Testis (tissue), 3 donors: ENCODE measurements around the gene MED25. TPM values are rescaled to one million over a fixed set of nuclear protein-coding genes. Genes with fewer than 3 reads are reported as not detected.

Source experiments
- DNase-seq: peaks from one replicate; pipeline ENCODE4 v3.0.0-alpha.2; 2019
- H3K27ac ChIP-seq, 2 donors: fragments of 200-600 bp; sonication (generic); one replicate each; pipeline ENCODE4 v1.5.1; 2019
- H3K27me3 ChIP-seq: fragments of 200-600 bp; sonication (generic); one replicate; pipeline ENCODE4 v1.5.1; 2019
- H3K36me3 ChIP-seq: fragments of 200-600 bp; sonication (generic); one replicate; pipeline ENCODE4 v1.5.1; 2017; ENCODE audit warnings: low read depth; ENCODE audit errors: missing control alignments
- H3K4me1 ChIP-seq: fragments of 200-600 bp; sonication (generic); one replicate; pipeline ENCODE4 v1.5.1; 2019
- H3K4me3 ChIP-seq, 2 donors: fragments of 200-600 bp; sonication (generic); one replicate each; pipeline ENCODE4 v1.5.1; 2017 to 2019
- H3K9me3 ChIP-seq: fragments of 200-600 bp; sonication (generic); one replicate; pipeline ENCODE4 v1.5.1; 2017
- POLR2A ChIP-seq: fragments of 450-650 bp; IDR thresholded peaks from one replicate; pipeline ENCODE4 v1.6.1; 2017; ENCODE audit warnings: antibody characterized with exemption, mild to moderate bottlenecking, moderate library complexity
- whole genome bisulfite sequencing, 2 donors: methylation state at CpG; one replicate each; pipeline ENCODE4 v1.1.5; 2018; 5-methylcytosine and 5-hydroxymethylcytosine counted together
- intact Hi-C: fragments of 100-400 bp; cut with DNase I; formaldehyde crosslinking; loops from one replicate; pipeline ENCODE4 v1.15.1; 2023; ENCODE audit warnings: low total_unique reads
- polyA plus RNA-seq: library from polyadenylated mRNA; stranded (reverse); fragments of 350-450 nt; fragmentation: Illumina TruSeq; extraction: RNeasy Lipid Tissue Mini Kit (QIAGEN cat#74804); gene quantifications from one replicate; pipeline ENCODE4 v1.2.3, GENCODE V29; 2014; ENCODE audit warnings: low read depth, low replicate concordance; ENCODE audit not compliant: insufficient read depth
- total RNA-seq, 2 donors: library from RNA; depleted of rRNA; stranded (reverse); fragments of >200 nt; gene quantifications; one replicate each; pipeline ENCODE4 v1.2.3, GENCODE V29; 2016
- TF ChIP-seq, protein P1 (sequence below), 3 experiments: fragments of 450-650 bp in 2 of 3; fragments of 200-600 bp in 1 of 3; sonication (generic) in 1 of 3; IDR thresholded peaks; one replicate each; pipeline ENCODE4 v1.5.1; 2016 to 2019; ENCODE audit warnings: antibody characterized with exemption in 3 of 3, mild to moderate bottlenecking in 2 of 3, moderate library complexity in 1 of 3

MED25 gene
- total and polyA plus RNA-seq, 3 donors from 2014 or later: 156 to 246 (median 244) TPM

DNA sequence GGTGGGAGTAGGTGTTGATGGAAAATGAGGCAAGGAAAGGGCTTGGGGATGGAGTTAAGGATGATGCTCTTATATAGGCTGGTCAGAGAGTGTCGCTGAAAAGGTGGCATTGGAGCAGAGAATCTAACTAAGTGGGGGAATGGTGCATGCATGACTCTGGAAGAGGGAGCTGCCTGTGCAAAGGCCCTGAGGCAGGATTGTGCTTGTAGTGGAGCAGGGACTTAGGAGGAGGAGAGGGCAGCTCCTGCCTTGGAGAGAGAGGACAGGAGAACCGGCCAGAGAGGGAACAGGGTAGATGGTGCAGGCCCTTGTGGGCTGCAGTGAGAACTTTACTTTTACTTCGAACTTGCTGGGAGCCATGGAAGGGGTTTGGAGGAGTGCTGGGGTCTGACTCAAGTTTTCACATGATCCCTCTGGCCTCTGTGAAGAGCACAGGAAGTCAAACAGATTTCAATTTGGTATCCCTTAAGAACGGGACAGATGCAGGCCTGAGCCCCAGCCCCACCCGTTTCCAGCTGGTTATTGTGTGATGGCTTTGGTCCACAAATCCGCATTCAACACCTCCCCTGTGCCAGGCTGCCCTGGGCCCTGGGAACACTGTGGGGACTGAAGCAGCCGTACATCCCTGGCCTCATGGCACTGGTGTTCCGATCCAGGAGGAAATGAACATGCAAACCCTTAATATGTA, 44.3 kb upstream of the MED25 start:
- H3K36me3 ChIP-seq: no peaks in the 10 kb centered on the region
- TF ChIP-seq POLR2A: no peak
- TF ChIP-seq, protein P1, sequence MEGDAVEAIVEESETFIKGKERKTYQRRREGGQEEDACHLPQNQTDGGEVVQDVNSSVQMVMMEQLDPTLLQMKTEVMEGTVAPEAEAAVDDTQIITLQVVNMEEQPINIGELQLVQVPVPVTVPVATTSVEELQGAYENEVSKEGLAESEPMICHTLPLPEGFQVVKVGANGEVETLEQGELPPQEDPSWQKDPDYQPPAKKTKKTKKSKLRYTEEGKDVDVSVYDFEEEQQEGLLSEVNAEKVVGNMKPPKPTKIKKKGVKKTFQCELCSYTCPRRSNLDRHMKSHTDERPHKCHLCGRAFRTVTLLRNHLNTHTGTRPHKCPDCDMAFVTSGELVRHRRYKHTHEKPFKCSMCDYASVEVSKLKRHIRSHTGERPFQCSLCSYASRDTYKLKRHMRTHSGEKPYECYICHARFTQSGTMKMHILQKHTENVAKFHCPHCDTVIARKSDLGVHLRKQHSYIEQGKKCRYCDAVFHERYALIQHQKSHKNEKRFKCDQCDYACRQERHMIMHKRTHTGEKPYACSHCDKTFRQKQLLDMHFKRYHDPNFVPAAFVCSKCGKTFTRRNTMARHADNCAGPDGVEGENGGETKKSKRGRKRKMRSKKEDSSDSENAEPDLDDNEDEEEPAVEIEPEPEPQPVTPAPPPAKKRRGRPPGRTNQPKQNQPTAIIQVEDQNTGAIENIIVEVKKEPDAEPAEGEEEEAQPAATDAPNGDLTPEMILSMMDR (IDR thresholded peaks at IDR 0.05): no peak
- H3K9me3 ChIP-seq: no peaks in the 10 kb centered on the region
- H3K27me3 ChIP-seq: no peaks in the 10 kb centered on the region
- peaks cover 26% of the 10 kb centered on the region for H3K4me1 ChIP-seq
- H3K4me3 ChIP-seq: no peak overlapping the region
- WGBS, 2 donors: 64 to 68% methylated on average over 8 of the region's 8 CpGs
- DNase-seq: no peak
- intact Hi-C loops: no loop called here
- H3K27ac ChIP-seq: no peak overlapping the region

DNA sequence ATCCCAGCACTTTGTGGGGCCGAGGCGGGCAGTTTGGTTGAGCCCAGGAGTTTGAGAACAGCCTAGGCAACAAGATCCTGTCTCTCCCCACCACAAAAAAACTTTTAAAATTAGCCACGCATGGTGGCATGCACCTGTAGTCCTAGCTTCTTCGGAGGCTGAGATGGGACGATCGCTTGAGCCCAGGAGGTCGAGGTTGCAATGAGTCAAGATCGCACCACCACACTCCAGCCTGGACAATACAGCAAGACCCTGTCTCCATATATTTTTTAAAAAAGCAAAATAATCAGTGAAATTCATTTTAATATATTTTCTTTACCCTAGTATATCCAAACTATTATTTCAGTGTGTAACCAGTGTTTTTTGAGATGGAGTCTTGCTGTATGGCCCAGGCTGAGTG, 43.1 kb upstream of the MED25 start:
- TF ChIP-seq, protein P1 (IDR thresholded peaks at IDR 0.05): no peak
- TF ChIP-seq POLR2A: no peak
- Histone ChIP-seq H3K27me3 (no peaks in the 10 kb centered on the region), H3K27ac (no peak overlapping the region), H3K9me3 (no peaks in the 10 kb centered on the region), H3K4me1 (peaks cover 14% of the 10 kb centered on the region), H3K36me3 (no peaks in the 10 kb centered on the region), H3K4me3 (no peak overlapping the region)
- no peak for DNase-seq
- WGBS, 2 donors: 89% methylated on average over 8 of the region's 8 CpGs
- intact Hi-C loops: no loop called here

DNA sequence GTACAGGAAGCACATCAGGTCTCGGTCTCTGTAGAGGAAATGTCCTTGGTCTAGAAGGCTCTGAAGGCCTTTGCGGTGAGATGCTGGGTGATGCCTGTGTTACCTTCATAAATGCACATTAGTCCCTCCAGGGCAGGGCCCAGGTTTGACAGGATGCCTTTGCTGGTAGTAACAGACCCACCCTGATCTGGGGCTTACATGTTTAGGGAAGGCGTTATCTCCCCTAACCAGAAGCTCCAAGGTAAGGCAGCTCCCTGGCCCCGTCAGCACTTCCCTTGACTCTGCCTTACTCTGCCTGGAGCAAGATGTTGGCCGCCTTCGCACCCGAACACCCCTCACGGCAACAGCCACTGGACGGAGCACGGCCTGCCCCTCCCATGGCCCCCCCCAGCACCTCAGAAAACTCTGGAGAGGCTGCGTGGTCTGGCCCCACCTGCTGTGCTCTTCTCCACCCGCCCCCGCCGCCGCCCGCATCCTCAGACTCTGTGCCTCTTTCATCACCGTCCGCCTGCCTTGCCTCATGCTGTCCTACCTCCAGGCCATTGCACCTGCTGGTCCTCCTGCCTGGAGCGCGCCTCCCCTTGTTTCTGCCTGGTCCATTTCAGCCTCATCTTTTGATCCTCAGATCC, 42.2 kb upstream of the MED25 start:
- no peaks in the 10 kb centered on the region for H3K36me3 ChIP-seq
- DNase-seq: no peak
- no peaks in the 10 kb centered on the region for H3K9me3 ChIP-seq
- no peaks in the 10 kb centered on the region for H3K27me3 ChIP-seq
- H3K27ac ChIP-seq: no peak overlapping the region
- intact Hi-C loops: no loop called here
- TF ChIP-seq POLR2A: no peak
- TF ChIP-seq, protein P1 (IDR thresholded peaks at IDR 0.05): no peak
- H3K4me1 ChIP-seq: peaks cover 6% of the 10 kb centered on the region
- H3K4me3 ChIP-seq: no peak overlapping the region
- 87 to 94% methylated on average over 18 to 20 of the region's 20 CpGs for WGBS, 2 donors

DNA sequence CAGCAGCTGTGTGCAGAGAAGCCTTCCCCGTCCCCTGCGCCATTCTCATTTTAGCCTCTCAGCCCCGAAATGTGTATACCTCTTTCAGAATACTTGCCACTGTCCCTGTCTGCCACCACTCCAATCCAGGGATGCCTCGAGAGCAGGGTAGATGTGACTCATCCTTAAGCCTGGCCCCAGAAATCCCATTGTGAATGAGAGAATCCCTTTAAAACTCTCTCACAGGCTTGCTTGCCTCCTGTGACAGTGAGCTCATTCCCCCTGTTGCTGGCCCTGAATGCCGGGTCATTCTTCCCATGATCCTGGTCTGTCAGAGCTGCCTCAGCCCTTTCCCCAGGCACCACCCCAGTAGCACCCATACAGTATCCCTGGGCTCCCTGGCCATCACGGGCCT, 41.7 kb upstream of the MED25 start:
- intact Hi-C loops: no loop called here

More for the DNA sequence above, 41.7 kb upstream of the MED25 start:
- Histone ChIP-seq H3K27ac (no peak overlapping the region), H3K9me3 (no peaks in the 10 kb centered on the region), H3K36me3 (no peaks in the 10 kb centered on the region), H3K27me3 (no peaks in the 10 kb centered on the region), H3K4me1 (peaks cover 6% of the 10 kb centered on the region), H3K4me3 (no peak overlapping the region)
- TF ChIP-seq POLR2A: no peak
- TF ChIP-seq, protein P1 (IDR thresholded peaks at IDR 0.05): no peak
- 84 to 90% methylated on average over 6 of the region's 6 CpGs for WGBS, 2 donors
- no peak for DNase-seq
